Right forelimb (tissue), 1 donor: ENCODE measurements around the gene ZIC2.

Experiments used
- DNase-seq: peaks from one replicate; pipeline ENCODE4 v3.0.0-alpha.2; 2018

ZIC2 gene

DNA sequence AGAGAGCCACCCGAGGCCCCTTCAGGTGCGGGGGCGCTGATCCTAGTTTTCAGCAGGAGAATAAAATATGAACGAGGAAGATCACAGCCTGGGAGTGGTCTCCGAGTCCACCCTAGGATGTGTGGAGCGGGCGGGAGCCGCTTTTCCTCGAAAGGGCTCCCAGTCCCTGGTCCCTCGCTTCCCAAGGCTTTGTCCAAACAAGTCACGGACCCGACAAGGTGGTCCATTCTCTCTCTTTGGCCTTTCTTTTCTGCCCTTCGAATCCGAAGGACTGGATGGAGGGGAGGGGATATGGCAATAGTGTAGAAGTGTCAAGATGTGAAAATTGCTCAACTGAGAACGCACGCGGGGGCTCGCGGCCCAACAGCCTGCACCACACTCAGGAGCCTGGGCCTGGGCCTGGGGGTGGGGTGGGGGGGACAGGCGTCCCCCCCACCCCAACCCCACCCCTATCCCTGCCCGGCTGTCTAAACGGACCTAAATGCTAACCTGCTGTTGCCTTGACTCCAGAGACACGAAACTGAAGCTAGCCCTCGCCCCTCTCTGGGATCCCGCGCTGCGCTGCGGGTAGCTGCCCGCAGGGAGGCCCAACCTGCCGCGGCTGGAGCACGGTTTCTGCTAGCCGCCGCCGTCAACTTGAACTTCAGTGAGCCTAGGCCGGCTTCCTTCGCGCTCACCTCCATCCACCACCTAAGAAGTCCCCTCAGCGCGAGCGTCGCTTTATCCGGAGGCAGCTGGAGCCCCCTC, 7.1 kb downstream of the ZIC2 start:
- no peak for DNase-seq

DNA sequence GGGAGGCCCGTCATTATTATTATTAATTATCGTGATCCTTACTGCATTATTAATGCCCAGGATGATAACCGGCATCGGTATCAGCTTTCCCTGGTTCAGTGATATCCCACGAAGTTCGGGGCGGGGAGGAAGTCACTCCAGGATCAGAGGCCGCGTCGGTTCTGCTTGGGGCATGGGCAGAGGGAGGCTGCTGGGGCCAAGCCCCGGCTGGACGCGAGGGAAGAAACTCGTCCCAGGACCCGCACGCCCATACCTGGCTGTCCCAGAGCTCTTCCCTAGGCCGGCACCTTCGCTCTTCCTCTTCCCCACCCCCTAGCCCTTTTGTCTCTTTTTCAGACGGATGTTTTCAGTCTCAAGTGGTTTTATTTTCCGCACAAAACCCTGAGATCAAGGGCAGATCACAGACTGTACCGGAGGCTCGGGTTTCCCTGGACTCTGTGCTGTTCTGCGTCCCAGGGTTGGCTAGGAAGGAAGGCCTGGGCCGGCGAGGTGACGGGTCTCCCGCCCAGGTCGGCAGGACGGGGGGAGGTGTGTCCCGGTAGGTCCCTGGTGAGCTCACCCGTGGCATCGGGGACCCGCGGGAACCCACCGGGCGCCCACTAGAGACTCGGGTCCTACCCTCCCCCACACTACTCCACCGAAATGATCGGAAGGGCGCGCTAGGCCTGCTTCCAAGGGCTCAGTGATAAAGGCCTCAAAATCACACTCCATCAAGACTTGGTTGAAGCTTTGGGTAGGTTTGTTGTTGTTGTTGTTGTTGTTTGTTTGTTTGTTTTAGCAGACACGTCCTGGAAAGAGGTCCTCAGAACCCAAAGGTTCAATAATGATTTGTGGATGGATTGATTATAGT, 7.9 kb downstream of the ZIC2 start:
- no peak for DNase-seq

DNA sequence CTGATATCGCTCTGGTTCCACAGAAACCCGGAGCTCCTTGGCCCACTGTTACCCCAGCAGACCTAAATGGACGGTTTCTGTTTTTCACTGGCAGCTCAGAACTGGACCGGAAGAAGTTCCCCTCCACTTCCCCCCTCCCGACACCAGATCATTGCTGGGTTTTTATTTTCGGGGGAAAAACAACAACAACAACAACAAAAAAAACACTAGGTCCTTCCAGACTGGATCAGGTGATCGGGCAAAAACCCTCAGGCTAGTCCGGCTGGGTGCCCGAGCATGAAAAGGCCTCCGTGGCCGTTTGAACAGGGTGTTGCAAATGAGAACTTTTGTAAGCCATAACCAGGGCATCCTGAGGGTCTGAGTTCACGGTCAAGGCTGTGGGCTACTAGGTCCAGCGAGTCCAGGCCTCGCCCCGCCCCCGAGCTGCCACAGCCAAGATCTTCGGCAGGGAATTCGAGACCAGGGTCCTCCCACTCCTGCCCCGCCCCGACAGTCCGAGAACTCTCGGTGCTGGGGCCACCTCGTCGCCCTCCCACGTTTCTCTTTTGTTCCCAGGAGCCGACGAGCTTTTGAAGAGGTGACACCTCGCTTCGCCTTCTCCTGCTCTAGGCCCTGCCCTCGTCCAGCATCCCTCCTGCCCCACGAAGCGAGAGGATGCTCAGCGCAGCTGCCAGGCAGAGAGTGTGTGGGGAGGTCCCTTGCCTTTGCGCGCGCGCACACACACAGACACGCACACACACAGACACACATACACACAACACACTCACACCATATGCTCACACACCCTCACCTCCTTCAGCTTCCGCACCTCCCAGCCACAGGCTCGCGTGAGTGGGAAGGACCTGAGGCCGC, 8.8 kb downstream of the ZIC2 start:
- DNase-seq = no peak

DNA sequence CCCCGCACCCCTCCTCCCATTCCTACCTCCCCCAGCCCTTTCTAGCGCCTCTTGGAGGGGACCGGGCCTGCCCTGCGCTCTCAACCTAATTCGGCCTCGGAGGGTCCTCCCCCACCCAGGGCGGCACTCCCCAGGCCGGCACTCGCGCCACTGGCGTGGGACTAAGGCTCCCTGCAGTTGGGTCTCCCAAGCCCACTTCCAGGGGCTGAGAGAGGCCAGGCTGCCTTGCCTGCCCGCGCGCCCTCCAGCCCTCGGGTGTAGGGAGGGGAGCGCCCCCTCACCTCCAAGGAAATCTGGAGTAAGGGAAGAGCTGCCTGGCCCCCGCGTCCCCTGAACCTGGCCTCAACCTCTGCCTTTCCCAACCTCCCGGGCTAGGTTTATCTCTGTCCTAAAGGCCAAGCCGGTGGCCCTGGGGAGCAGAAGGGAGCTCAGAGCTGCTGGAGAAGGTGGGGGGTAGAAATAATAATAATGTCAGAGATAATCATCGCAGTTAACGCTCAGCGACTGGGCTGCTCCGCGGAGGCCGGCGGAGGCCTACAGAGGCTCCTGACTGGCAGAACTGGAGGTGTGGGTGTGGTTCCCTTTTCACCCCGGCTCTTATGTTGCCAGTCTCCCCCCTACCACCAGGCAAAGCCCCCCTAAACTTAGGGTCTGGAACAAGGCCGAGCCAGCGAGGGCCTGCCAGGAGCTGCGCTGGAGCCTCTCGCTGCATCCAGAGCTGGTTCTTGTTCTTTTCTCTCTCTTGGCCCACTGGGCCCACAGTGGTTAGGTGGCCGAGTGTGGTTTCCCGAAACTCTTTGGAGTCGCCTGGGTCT, 9.6 kb downstream of the ZIC2 start:
- DNase-seq = peak; percentile 45

DNA sequence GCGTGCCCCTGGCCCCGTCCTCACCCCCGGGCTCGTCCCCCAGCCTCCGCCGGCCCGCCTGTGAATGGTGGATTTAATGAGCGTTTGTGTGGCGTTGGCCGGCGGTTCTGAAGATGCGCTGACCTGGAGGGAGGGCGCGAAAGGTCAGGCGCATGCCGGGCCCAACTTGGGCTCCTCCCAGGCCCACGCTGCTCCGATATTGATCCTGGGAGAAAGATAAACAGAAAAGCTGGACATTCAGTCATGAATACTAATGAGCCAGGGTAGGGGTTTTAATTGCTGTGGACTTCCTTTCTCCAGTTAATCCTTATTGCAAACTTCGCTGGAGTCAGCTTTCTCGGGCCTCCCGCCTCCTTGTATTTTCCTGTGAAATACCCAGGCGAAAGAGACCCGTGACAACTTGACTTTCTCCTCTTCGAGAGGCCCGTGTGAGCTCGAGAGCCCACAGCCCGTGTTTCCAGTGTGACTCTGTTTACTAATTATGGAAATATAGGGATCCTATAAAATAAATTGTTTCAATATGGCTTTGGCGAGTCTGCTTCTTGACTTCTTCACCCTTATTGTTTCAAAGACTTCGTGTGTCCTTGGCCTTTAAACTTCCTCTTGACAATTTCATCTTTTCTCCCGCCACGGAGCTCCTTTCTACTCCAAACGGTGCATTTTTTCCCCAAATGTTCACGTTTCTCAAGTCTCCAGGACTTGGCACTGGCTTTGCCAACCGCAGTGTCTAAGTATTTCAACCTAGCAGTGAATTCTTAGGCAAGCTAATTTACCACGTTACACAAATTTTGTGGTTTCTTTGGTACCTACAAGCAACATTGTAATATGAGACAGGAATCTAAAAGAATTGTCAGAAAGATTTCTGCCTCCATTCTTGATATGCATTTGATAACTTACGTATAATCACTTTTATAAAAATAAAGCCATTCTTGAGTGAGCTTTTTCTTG, 10.5 kb downstream of the ZIC2 start:
- DNase-seq = peak; percentile 38

DNA sequence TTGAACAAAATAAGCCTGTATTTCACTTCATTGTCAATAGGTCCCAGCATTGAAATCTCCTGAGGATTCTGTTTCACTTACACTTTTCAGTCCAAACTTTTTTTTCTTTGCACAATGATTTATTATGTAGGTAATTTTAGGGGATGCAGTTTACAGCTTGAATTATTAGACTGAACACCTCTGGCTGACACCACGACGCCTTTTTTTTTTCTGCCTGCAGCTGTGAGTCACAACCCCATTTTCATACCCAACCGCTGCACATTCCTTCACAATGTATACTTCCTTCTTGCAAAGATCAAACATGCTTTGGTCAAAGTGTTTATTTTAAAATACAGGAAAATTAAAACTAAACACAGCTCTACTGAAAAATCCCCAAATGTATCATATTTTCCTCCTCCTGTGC, 11.4 kb downstream of the ZIC2 start:
- DNase-seq = no peak

DNA sequence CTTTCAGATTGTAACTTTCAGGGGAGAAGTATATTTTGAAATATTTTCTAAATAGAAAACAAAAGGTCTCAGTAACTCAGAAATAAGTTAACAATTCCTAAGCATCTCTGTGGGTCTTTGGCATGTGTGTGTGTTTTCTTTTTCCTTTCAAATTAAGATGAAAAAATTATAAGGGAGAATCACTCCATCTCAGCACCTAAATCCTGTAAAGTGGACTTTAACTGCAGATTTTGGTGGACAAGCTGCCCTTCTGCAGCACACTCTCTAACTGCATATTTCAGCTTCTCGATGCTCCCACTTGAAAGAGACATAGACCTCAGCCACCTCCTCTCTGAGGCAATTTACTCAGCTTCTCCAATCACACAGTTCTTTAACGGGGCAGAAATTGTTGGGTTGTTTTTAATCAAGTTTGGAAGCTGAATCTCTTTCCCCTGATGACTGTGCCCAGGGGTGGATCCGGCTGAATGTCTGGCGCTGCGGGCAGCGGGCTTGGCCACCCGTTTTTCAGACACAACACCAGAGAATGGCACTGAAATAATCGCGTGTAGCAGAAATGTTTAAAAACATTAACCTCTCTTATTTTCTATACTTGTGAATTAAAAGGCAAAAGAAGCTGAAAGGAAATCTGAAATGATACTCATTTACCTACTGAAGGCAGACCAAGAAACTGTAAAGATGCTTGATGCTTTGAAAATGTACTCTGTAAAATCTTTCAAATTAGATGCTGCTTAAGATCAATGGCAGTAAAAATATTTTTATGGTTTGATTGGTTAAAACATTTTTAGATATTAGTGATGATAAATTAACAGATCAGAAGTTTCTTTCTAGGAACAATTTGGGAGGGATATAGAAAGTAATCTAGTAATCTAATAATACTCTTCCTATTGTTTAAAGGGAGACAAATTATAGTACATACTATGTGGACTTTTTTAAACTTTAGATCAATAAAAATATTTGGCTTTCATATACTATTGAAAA, 12.4 kb downstream of the ZIC2 start:
- DNase-seq = no peak

DNA sequence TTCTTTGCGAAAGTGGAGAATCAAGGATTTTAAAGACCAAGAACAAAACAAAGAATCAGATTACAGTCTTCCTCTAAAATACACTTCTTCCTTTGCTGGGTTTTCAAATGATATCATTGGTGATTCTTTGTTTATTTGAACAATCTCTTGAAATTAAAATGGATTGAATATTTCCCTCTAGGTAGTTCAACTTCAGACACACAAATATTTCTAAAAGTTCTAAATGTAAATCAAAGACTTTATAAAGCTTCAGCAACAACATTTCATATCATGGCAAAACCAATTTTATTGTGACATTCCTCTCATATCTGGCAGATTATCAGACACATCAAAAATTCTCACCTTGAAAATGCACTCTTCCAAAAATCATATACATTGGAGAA, 13.0 kb downstream of the ZIC2 start:
- no peak for DNase-seq

DNA sequence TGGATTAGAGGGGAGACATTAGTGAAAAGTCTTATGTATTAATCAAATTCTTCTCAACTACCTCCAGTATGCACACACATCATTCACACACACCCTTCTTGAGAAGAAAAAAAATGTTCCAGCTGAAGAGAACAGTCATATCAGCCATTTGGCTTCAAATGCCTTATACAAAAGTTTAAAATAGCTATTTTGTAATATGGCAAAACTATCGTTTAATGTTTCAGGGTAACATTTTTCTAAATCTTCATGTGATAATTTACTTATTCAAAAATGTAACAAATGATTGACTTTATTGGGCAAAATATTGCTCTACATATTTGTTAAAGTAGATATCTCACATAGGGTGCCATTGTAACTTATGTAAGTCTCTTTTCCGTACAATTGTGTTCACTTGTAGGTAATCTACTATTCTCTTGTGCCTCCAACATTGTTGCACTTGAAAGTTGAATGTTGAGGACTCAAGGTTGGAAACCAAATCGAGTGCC, 13.6 kb downstream of the ZIC2 start:
- DNase-seq = no peak

DNA sequence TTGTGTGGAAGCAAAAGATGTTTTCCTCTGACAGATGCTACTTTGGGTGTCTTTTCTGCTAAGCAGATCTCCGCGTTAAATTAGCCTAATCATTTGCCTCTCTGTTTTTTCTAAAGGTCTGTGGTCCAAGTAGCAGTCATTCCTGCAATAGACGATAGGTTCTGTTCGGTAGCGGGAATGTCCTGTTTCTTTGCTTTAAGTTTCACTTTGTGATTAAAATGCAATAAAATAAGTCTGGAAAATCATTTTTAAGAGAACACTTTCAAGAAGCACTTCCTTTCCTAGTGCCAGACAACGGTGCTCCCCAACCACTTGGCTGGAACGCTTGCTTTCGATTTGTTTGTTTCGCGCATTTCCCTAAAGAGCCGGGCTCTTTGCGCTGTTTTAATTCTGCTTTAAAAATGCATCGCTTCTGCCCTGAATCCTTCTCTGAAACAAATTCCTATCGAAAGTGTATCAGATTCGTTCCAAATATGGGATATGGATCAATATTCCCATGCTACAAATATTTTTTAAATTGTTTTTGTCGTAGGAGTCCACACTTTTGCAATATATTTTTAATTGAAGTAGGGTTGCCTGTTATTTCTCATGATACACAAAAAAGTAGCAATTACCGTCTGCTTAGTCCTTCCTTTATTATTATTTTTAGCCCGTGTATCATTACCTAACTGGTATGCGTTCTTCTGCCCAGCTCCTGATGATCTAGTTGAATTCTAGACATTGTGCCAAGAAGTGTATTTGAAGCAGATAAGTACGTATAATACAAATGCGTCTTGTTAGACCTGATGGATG, 14.2 kb downstream of the ZIC2 start:
- DNase-seq = peak; percentile 78

DNA sequence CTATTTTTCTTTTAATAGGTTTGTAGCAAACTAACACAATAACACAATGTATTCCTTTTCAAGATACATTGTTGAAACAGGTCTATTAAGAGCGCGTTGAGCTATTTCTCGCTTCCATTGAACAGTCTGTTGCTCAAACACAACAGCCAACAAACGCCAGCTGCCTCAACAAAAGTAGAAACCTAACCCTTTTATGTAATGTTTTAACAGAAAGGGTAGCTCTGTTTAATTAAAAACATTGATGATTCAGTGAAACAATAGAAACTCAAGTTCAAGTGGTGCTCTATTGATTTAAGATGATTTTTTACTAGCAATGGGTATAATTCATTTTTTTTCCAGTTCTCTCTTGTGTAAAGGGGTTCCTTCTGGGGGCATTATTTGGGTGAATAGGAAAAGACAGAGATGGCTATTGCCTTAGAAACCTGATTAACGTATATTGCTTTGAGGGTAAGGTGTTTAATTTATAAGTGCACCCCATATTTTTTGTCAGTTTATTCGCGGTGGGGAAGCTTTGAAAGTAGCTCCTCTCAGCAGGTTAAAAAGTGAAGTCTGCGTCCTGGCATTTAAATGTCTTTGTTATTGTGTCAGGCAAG, 14.9 kb downstream of the ZIC2 start:
- DNase-seq = no peak

DNA sequence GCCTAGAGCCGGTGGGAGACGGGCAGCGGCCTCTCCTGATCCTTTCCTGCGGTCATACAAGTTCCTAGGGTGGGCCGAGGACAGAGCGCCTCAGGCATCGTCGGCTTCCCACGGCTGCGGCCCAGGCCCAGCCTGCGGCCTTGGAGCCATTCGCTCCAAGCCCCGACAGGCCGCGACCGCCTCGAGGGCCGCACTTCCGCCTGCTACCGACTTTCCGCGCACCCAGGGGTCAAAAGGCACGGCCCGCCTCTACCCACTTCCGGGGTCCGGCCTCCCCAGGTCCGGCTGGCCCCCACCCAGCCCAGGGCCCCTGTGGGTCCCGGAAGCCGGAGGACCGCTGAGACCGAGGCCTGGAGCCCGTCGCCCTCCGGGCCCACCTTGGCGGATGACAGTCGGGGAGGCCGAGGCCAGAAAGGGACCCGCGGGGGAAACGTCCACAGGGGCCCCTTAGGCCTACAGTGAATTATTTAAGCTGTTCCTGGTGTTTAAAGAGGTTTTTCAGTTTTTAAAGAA, 16.2 kb downstream of the ZIC2 start:
- no peak for DNase-seq

DNA sequence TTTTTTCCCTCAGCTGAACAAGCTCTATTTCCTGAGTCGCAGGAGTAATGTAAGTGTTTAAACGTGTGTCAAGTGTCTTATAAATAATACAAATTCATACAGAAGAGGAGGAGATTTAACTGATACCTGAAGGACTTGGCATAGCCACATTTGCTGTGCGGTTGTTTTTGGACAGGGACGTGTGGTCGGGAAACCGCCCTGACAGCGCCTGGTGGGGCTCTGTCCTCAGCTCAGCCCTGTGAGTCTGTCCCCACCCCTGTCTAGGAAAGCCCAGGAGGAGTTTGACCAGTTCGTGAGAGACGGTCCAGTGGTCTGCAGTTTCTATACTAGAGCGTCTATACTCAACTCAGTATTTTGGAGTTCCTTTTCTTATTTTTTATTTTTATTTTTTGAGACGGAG, 16.7 kb downstream of the ZIC2 start:
- DNase-seq = no peak

DNA sequence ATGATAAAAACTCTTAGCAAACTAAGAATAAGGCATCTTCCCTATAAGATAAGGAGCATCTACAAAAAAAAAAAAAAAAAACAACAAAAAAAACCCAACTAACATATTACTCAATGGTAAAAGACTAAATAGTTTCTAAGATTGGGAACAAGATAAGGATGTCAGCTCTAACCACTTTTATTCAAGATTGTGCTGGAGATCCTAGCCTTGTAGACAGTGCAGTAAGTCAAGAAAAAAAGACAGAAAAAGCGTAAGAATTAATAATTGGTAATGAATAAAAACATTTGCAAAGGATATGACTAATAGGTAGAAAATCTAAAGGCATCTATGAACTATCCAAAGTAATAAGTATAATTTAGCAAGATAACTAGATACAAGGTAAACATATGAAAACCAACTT, 33.0 kb downstream of the ZIC2 start:
- no peak for DNase-seq

DNA sequence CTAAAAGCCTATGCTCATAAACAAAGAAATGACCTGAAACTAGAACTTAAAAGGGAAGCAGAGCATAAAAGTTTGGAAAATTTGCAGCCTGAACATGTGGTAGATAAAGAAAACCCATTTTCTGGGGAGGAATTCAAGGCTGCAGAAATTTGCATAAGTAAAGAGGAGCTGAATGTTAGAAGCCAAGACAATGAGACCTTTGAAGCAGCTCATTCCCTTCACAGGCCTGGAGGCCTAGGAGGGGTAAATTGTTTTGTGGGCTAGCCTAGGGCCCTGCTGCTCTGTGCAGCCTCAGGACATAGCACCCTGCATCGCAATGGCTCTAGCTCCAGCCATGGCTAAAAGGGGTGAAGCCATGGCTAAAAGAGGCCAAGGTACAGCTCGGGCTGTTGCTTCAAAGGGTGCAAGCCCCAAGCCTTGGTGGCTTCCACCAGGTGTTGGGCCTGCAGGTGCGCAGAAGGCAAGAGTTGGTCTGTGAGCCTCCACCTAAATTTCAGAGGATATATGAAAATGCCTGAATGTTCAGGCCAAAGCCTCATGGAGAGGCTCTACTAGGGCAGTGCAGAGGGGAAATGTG, 38.3 kb downstream of the ZIC2 start:
- no peak for DNase-seq

DNA sequence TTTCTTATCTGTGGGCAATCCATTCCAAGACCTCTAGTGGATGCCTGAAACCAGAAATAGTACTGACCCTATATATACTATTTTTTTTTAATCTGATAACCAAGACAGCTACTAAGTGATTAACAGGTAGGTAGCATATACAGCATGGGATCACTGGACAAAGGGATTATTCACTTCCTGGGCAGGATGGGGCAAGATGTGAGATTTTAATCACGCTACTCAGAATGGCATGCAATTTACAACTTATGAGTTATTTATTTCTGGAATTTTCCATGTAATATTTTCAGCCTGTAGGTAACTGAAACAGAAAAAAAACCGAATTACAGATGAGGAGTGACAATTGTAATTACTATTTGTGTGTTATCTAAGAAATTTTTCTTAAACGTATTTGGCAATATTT, 41.2 kb downstream of the ZIC2 start:
- no peak for DNase-seq

DNA sequence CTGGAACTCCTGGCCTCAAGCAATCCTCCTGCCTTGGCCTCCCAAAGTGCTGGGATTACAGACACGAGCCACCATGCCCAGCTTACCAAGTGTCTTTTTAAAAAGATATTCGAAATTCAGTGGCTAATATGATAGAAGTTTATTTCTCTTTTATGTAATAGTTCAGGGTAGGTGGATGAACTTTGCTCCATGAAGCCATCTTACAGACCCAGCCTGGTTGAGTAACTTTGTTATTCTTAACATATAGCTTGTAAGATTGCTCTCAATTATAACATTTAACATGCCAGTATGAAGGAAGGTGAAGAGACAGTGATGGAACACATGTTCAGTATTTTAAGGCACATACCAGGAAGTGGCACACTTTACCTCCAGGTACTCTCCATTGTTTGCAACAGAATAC, 42.4 kb downstream of the ZIC2 start:
- DNase-seq = no peak

DNA sequence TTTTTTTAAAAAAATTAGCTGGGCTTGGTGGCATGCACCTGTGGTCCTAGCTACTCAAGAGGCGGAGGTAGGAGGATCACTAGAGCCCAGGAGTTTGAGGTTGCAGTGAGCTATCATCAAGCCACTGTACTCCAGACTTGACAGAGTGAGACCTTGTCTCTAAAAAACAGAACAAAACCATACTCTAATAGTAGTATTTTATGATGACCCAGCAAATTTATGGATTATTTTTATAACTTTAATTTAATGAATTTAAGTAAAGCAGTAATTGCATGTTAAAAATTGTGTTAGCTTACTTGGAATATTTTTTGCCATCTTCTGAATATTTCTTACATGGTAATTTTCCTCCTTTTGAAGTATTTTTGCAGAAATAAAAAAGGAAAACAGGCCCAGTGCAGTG, 48.3 kb downstream of the ZIC2 start:
- no peak for DNase-seq
